Thoracic aorta (tissue), 2 donors: ENCODE measurements around the gene PFDN2. TPM values are rescaled to one million over a fixed set of nuclear protein-coding genes. Genes with fewer than 3 reads are reported as not detected.
"Not testable (repeated sequence)": the region's sequence is repeated elsewhere in the genome, so short reads cannot be mapped to it uniquely, and the experiment has no call there.

Experiments used
- ATAC-seq: fragments of 150-250 bp; one replicate; pipeline ENCODE4 v1.8.0; 2017; ENCODE audit warnings: low read depth; ENCODE audit not compliant: insufficient number of reproducible peaks, low FRiP score
- DNase-seq: peaks from one replicate; pipeline ENCODE4 v3.0.0-alpha.2; 2020; ENCODE audit warnings: low spot score
- H3K27ac ChIP-seq, 2 donors: fragments of 200-600 bp; sonication (generic); 1 replicate in 1 of 2; 2 replicates in 1 of 2; pipeline ENCODE4 v1.5.1; 2016; ENCODE audit warnings: mild to moderate bottlenecking in 2 of 2, moderate library complexity in 2 of 2
- H3K27me3 ChIP-seq: fragments of 200-600 bp; sonication (generic); replicated peaks from 2 replicates; pipeline ENCODE4 v1.6.0; 2016; ENCODE audit warnings: mild to moderate bottlenecking; ENCODE audit not compliant: insufficient read depth
- H3K36me3 ChIP-seq: fragments of 200-600 bp; sonication (generic); one replicate; pipeline ENCODE4 v1.5.1; 2016
- H3K4me1 ChIP-seq, 2 donors: fragments of 200-600 bp; sonication (generic); 1 replicate in 1 of 2; 2 replicates in 1 of 2; pipeline versions ENCODE4 v1.5.1 to v1.6.0; 2016; ENCODE audit warnings: low read depth in 2 of 2, mild to moderate bottlenecking in 1 of 2; ENCODE audit not compliant: control insufficient read depth in 1 of 2
- H3K4me3 ChIP-seq: fragments of 200-600 bp; sonication (generic); 2 replicates; pipeline ENCODE4 v1.5.1; 2016; ENCODE audit warnings: mild to moderate bottlenecking
- H3K9me3 ChIP-seq: fragments of 200-600 bp; sonication (generic); 2 replicates; pipeline ENCODE4 v1.5.1; 2016
- CTCF ChIP-seq: fragments of 200-600 bp; sonication (generic); IDR thresholded peaks from one replicate; pipeline ENCODE4 v1.5.1; 2019; ENCODE audit warnings: antibody characterized with exemption
- total RNA-seq, 2 donors: library from RNA; depleted of rRNA; stranded (reverse); fragments of >200 nt; gene quantifications; one replicate each; pipeline versions ENCODE4 v1.1.0 to v1.2.3, GENCODE V29; 2016

The PFDN2 gene
- total RNA-seq, 2 donors from 2014 or later = 22.7 to 92.7 TPM

GRCh38 chr1:161069241-161069640 is 48.6 kb downstream of the PFDN2 start:
- H3K4me3 ChIP-seq = peak overlapping the region; percentile 63
- peak overlapping the region; percentile 12 to 36 for H3K27ac ChIP-seq
- H3K27me3 ChIP-seq = no peaks in the 10 kb centered on the region
- DNase-seq (no peak), ATAC-seq (no peak)
- H3K36me3 ChIP-seq = no peaks in the 10 kb centered on the region
- H3K9me3 ChIP-seq = no peaks in the 10 kb centered on the region
- H3K4me1 ChIP-seq = no peaks in the 10 kb centered on the region
- TF ChIP-seq CTCF = no peak

- ATAC-seq = no peak
- Histone ChIP-seq H3K27ac (peak overlapping the region; percentile 12 to 17), H3K36me3 (no peaks in the 10 kb centered on the region), H3K4me1 (no peaks in the 10 kb centered on the region), H3K4me3 (peak overlapping the region; percentile 63), H3K27me3 (no peaks in the 10 kb centered on the region), H3K9me3 (no peaks in the 10 kb centered on the region)
- DNase-seq = no peak
- no peak for TF ChIP-seq CTCF
Observed at GRCh38 chr1:161068306-161069234, 49.3 kb downstream of the PFDN2 start.

- DNase-seq = no peak
- no peak for TF ChIP-seq CTCF
- Histone ChIP-seq H3K9me3 (no peaks in the 10 kb centered on the region), H3K27me3 (no peaks in the 10 kb centered on the region), H3K27ac (no peak overlapping the region), H3K36me3 (no peaks in the 10 kb centered on the region), H3K4me3 (no peak overlapping the region), H3K4me1 (no peaks in the 10 kb centered on the region)
- ATAC-seq = no peak
Observed at GRCh38 chr1:161066694-161067093, 51.1 kb downstream of the PFDN2 start.

GRCh38 chr1:161065681-161066080 is 52.2 kb downstream of the PFDN2 start:
- DNase-seq, H3K27me3 ChIP-seq, H3K4me3 ChIP-seq, H3K36me3 ChIP-seq, ATAC-seq, H3K27ac ChIP-seq, H3K4me1 ChIP-seq, H3K9me3 ChIP-seq: not testable (repeated sequence)

- H3K27me3 ChIP-seq, DNase-seq, H3K4me1 ChIP-seq, H3K9me3 ChIP-seq, H3K4me3 ChIP-seq, H3K36me3 ChIP-seq, H3K27ac ChIP-seq, ATAC-seq: not testable (repeated sequence)
Observed at GRCh38 chr1:161063936-161064335, 53.9 kb downstream of the PFDN2 start.

- no peak for TF ChIP-seq CTCF
- Histone ChIP-seq H3K4me3 (no peak overlapping the region), H3K27ac (no peak overlapping the region), H3K27me3 (no peaks in the 10 kb centered on the region), H3K36me3 (no peaks in the 10 kb centered on the region), H3K9me3 (no peaks in the 10 kb centered on the region), H3K4me1 (no peaks in the 10 kb centered on the region)
- ATAC-seq = no peak
- no peak for DNase-seq
Observed at GRCh38 chr1:161061419-161061818, 56.4 kb downstream of the PFDN2 start.
